Panc1 (cell line): ENCODE data around the gene GIGYF1.

Experiments
- POLR2AphosphoS5 ChIP-seq: IDR thresholded peaks from 2 replicates; pipeline ENCODE4 v1.6.1; 2012; ENCODE audit warnings: mild to moderate bottlenecking, low read depth, low read length, moderate library complexity
- TCF7L2 ChIP-seq: IDR thresholded peaks from 2 replicates; pipeline ENCODE4 v1.6.1; 2011; ENCODE audit warnings: mild to moderate bottlenecking, low read depth, low read length, inconsistent platforms
- TF ChIP-seq, protein P1 (sequence below): fragments of 450-650 bp; IDR thresholded peaks from 2 replicates; pipeline ENCODE4 v1.5.1; 2017; ENCODE audit warnings: mild to moderate bottlenecking

DNA sequence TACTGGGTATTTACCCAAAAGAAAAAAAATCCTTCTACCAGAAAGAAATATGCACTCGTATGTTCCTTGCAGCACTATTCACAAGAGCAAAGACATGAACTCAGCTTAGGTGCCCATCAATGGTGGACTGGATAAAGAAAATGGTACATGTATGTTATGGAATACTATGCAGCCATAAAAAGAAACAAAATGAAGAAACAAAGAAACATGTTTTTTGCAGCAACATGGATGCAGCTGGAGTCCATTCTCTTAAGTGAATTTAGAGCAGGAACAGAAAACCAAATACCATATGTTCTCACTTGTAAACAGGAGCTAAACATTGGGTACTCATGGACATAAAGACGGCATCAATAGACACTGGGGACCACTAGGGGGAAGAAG, 26.0 kb downstream of the GIGYF1 start:
- TF ChIP-seq, protein P1, sequence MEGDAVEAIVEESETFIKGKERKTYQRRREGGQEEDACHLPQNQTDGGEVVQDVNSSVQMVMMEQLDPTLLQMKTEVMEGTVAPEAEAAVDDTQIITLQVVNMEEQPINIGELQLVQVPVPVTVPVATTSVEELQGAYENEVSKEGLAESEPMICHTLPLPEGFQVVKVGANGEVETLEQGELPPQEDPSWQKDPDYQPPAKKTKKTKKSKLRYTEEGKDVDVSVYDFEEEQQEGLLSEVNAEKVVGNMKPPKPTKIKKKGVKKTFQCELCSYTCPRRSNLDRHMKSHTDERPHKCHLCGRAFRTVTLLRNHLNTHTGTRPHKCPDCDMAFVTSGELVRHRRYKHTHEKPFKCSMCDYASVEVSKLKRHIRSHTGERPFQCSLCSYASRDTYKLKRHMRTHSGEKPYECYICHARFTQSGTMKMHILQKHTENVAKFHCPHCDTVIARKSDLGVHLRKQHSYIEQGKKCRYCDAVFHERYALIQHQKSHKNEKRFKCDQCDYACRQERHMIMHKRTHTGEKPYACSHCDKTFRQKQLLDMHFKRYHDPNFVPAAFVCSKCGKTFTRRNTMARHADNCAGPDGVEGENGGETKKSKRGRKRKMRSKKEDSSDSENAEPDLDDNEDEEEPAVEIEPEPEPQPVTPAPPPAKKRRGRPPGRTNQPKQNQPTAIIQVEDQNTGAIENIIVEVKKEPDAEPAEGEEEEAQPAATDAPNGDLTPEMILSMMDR, result no peak
- TF ChIP-seq POLR2AphosphoS5 (no peak), TCF7L2 (no peak)
